ENCODE data around the gene CELSR1.

DNA sequence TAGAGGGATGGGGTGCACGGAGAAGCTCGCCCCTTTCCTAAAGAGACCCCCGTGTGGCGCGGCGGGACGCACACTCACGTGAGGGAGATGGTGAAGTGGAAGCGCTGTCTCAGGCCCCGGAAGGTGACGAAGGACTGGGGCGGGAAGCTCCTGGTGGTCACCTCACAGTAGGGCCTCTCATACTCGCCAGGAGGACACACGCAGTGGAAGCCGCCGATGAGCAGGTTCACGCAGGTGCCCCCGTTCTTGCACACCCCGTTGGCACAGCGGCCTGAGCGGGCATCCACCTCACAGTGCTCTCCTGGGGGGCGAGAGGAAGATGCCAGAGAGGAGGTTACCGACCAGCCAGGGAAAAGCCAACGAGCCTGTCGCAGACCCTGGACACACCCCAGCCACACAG lies 98.3 kb downstream of the CELSR1 start:
- TF ChIP-seq, protein P1, sequence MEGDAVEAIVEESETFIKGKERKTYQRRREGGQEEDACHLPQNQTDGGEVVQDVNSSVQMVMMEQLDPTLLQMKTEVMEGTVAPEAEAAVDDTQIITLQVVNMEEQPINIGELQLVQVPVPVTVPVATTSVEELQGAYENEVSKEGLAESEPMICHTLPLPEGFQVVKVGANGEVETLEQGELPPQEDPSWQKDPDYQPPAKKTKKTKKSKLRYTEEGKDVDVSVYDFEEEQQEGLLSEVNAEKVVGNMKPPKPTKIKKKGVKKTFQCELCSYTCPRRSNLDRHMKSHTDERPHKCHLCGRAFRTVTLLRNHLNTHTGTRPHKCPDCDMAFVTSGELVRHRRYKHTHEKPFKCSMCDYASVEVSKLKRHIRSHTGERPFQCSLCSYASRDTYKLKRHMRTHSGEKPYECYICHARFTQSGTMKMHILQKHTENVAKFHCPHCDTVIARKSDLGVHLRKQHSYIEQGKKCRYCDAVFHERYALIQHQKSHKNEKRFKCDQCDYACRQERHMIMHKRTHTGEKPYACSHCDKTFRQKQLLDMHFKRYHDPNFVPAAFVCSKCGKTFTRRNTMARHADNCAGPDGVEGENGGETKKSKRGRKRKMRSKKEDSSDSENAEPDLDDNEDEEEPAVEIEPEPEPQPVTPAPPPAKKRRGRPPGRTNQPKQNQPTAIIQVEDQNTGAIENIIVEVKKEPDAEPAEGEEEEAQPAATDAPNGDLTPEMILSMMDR (IDR thresholded peaks at IDR 0.05), result no peak
- no peak for TF ChIP-seq POLR2A (IDR thresholded peaks at IDR 0.05)

All from thyroid gland (tissue), 4 donors.